Neural progenitor cell (in vitro differentiated cells): ENCODE results near the gene LRBA.

ENCODE experiments used
- EZH2 ChIP-seq: fragments of 200-600 bp; sonication (generic); IDR thresholded peaks from 2 replicates; pipeline ENCODE4 v1.6.1; 2017; ENCODE audit warnings: antibody characterized with exemption, mild to moderate bottlenecking, moderate library complexity
- EZH2phosphoT487 ChIP-seq: fragments of 200-600 bp; sonication (generic); IDR thresholded peaks from 2 replicates; pipeline ENCODE4 v1.6.1; 2017; ENCODE audit warnings: antibody characterized with exemption
- TF ChIP-seq, protein P1 (sequence below): fragments of 200-600 bp; sonication (generic); IDR thresholded peaks from 2 replicates; pipeline ENCODE4 v1.5.1; 2017; ENCODE audit warnings: antibody characterized with exemption, mild to moderate bottlenecking

DNA sequence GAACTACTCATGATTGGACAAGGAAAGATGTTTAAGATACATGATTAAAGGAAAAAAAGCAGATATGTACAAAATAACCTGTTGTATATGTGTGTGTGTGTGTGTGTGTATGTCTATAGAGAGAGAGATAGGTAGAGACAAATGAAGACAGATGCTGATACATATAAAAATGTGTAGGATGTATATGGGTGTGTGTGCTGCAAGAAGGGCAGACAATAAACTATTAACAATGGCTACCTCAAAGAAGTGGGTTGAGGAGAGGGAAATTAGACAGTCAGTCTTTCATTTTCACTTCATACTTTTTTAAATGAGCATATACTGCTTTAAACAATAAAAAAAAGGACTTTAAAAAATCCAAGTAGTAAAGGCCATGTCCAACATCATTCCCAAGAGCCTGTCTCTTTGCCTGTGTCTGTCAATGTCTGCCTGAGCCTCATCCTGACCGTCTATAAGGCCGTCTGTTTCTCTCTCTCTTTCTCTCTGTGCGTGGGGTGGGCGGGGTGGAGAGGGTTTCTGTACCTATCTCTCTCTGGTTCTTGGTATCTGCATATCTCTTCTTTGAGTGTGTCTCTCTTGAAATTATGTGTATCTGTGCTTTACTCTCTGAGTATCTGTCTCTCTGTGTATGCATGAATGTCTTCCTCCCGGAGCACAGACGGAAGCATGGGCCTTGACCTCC lies 62.8 kb downstream of the LRBA start:
- TF ChIP-seq EZH2 (no peak), EZH2phosphoT487 (no peak)
- TF ChIP-seq, protein P1, sequence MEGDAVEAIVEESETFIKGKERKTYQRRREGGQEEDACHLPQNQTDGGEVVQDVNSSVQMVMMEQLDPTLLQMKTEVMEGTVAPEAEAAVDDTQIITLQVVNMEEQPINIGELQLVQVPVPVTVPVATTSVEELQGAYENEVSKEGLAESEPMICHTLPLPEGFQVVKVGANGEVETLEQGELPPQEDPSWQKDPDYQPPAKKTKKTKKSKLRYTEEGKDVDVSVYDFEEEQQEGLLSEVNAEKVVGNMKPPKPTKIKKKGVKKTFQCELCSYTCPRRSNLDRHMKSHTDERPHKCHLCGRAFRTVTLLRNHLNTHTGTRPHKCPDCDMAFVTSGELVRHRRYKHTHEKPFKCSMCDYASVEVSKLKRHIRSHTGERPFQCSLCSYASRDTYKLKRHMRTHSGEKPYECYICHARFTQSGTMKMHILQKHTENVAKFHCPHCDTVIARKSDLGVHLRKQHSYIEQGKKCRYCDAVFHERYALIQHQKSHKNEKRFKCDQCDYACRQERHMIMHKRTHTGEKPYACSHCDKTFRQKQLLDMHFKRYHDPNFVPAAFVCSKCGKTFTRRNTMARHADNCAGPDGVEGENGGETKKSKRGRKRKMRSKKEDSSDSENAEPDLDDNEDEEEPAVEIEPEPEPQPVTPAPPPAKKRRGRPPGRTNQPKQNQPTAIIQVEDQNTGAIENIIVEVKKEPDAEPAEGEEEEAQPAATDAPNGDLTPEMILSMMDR, result no peak
